Measurements from ENCODE around the gene FRMD1. TPM values are rescaled to one million over a fixed set of nuclear protein-coding genes. Genes with fewer than 3 reads are reported as not detected.

The FRMD1 gene
- total and polyA plus RNA-seq, 2 donors (not counting 3 experiments of a cell fraction or from before 2014, with no cell fraction given) = not detected

DNA sequence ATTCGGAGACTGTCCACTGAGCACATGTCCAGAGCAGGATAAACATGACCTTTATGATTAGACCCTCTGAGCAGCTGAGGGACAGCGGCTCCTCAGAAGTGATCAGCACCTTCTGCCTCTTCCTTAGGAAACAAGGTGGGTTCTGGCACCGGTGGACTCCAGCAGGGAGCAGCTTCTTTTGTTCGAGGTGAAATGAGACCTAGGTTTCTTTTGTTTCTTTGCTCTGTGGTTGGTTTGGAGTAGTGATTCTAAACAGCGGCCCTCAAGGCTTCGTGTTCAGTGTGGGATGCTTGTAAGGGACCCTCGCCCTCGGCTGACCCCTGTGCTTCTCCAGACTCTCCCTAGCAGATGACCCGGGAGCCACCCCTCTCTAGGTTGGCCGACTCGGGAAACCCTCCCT lies 14.6 kb upstream of the FRMD1 start:
- H3K27me3 ChIP-seq (ENCODE audit: control insufficient read depth in 2 of 2, insufficient read depth in 2 of 2, low read length in 2 of 2) = no peaks in the 10 kb centered on the region
- no peak overlapping the region for H2AFZ ChIP-seq (ENCODE audit: low read depth, low read length)
- ChIA-PET POLR2A (no interaction called here), CTCF (no interaction called here)
- no peaks in the 10 kb centered on the region for H4K20me1 ChIP-seq (replicated peaks; ENCODE audit: control insufficient read depth, extremely low read depth, insufficient read depth, low read length)
- no peak overlapping the region for H3K4me2 ChIP-seq (ENCODE audit: insufficient read depth, low read length)
- TF ChIP-seq EZH2 (IDR thresholded peaks at IDR 0.05; ENCODE audit: borderline replicate concordance, low read depth, low read length, severe bottlenecking) (no peak), JUN (IDR thresholded peaks at IDR 0.05; ENCODE audit: borderline replicate concordance, insufficient read depth, insufficient read length, low read depth) (no peak), POLR2AphosphoS5 (IDR thresholded peaks at IDR 0.05; ENCODE audit: insufficient read depth, low read depth, low read length) (no peak), GATA2 (IDR thresholded peaks at IDR 0.05; ENCODE audit: insufficient read depth, insufficient read length, low read depth, low read length) (no peak)
- TF ChIP-seq, protein P1, sequence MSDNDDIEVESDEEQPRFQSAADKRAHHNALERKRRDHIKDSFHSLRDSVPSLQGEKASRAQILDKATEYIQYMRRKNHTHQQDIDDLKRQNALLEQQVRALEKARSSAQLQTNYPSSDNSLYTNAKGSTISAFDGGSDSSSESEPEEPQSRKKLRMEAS (IDR thresholded peaks at IDR 0.05; ENCODE audit: insufficient read depth, insufficient read length) = no peak
- H3K27ac ChIP-seq (ENCODE audit: insufficient read depth, low read depth, low read length) = no peak overlapping the region
- FAIRE-seq = no peak
- H3K4me1 ChIP-seq (ENCODE audit: control insufficient read depth, extremely low read depth, insufficient read depth, low read length) = no peaks in the 10 kb centered on the region
- no peaks in the 10 kb centered on the region for H3K36me3 ChIP-seq (ENCODE audit: control insufficient read depth in 2 of 2, extremely low read depth in 1 of 2, insufficient read depth in 2 of 2, low read length in 2 of 2)
- no peak overlapping the region for H3K9ac ChIP-seq (replicated peaks; ENCODE audit: extremely low read depth, insufficient read depth, low read length)
- H3K79me2 ChIP-seq (ENCODE audit: control insufficient read depth, insufficient read depth, low read length) = no peaks in the 10 kb centered on the region
- intact Hi-C loops (cut with micrococcal nuclease) (no loop called here), dilution Hi-C loops (cut with MboI; ENCODE audit: extremely low pct_ligation_motif_present, low sequenced_read_pairs) (no loop called here)
- H3K9me3 ChIP-seq (replicated peaks; ENCODE audit: control insufficient read depth, insufficient read depth, low read length) = no peaks in the 10 kb centered on the region
- H3K4me3 ChIP-seq (replicated peaks in 1 of 3; ENCODE audit: insufficient read depth in 1 of 3, low read depth in 1 of 3, low read length in 3 of 3) = no peak overlapping the region
- no TSS peak for BruUV-seq (replicated peaks)
- no peak for DNase-seq (ENCODE audit: low read depth, low spot score)
- H3K9me1 ChIP-seq (replicated peaks; ENCODE audit: control insufficient read depth, extremely low read depth, insufficient read depth, low read length) = no peaks in the 10 kb centered on the region

DNA sequence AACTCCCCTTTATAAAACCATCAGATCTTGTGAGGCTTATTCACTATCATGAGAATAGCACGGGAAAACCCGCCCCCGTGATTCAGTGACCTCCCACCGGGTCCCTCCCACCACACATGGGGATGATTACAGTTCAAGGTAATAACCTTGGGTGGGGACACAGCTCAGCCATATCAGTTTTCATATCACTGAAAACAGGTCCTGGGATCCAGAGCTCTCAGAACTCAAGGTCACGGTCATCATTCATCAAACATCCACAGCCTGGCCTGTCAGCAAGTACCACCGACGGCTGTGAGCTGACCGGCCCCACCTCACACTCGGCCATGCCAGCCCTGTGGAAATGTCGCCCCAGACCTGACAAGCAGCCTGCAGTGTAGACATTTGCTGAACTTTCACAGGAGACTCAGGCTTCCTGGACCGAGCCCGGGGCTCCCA lies 14.1 kb upstream of the FRMD1 start:
- dilution Hi-C loops (cut with MboI; ENCODE audit: extremely low pct_ligation_motif_present, low sequenced_read_pairs) = no loop called here
- H3K4me2 ChIP-seq (ENCODE audit: insufficient read depth, low read length) = no peak overlapping the region
- H3K9me3 ChIP-seq (replicated peaks; ENCODE audit: control insufficient read depth, insufficient read depth, low read length) = no peaks in the 10 kb centered on the region
- no peaks in the 10 kb centered on the region for H3K36me3 ChIP-seq (ENCODE audit: control insufficient read depth in 2 of 2, extremely low read depth in 1 of 2, insufficient read depth in 2 of 2, low read length in 2 of 2)
- no peak for FAIRE-seq
- H2AFZ ChIP-seq (ENCODE audit: low read depth, low read length) = no peak overlapping the region
- no peaks in the 10 kb centered on the region for H3K27me3 ChIP-seq (ENCODE audit: control insufficient read depth in 2 of 2, insufficient read depth in 2 of 2, low read length in 2 of 2)
- H3K79me2 ChIP-seq (ENCODE audit: control insufficient read depth, insufficient read depth, low read length) = no peaks in the 10 kb centered on the region
- no peaks in the 10 kb centered on the region for H3K4me1 ChIP-seq (ENCODE audit: control insufficient read depth, extremely low read depth, insufficient read depth, low read length)
- intact Hi-C loops (cut with micrococcal nuclease) = no loop called here
- TF ChIP-seq POLR2AphosphoS5 (IDR thresholded peaks at IDR 0.05; ENCODE audit: insufficient read depth, low read depth, low read length) (no peak), GATA2 (IDR thresholded peaks at IDR 0.05; ENCODE audit: insufficient read depth, insufficient read length, low read depth, low read length) (no peak), JUN (IDR thresholded peaks at IDR 0.05; ENCODE audit: borderline replicate concordance, insufficient read depth, insufficient read length, low read depth) (no peak), FOS (IDR thresholded peaks at IDR 0.05; ENCODE audit: borderline replicate concordance, insufficient read depth, low read length) (no peak), MYC (IDR thresholded peaks at IDR 0.05; ENCODE audit: low read depth, low read length) (no peak), EZH2 (IDR thresholded peaks at IDR 0.05; ENCODE audit: borderline replicate concordance, low read depth, low read length, severe bottlenecking) (no peak), POLR2A (IDR thresholded peaks at IDR 0.05; ENCODE audit: low read depth, low read length) (no peak)
- TF ChIP-seq, protein P2, sequence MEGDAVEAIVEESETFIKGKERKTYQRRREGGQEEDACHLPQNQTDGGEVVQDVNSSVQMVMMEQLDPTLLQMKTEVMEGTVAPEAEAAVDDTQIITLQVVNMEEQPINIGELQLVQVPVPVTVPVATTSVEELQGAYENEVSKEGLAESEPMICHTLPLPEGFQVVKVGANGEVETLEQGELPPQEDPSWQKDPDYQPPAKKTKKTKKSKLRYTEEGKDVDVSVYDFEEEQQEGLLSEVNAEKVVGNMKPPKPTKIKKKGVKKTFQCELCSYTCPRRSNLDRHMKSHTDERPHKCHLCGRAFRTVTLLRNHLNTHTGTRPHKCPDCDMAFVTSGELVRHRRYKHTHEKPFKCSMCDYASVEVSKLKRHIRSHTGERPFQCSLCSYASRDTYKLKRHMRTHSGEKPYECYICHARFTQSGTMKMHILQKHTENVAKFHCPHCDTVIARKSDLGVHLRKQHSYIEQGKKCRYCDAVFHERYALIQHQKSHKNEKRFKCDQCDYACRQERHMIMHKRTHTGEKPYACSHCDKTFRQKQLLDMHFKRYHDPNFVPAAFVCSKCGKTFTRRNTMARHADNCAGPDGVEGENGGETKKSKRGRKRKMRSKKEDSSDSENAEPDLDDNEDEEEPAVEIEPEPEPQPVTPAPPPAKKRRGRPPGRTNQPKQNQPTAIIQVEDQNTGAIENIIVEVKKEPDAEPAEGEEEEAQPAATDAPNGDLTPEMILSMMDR (IDR thresholded peaks at IDR 0.05; ENCODE audit: extremely low read depth in 1 of 2, insufficient read depth in 1 of 2, low read depth in 1 of 2, low read length in 2 of 2) = no peak
- TF ChIP-seq, protein P1 (IDR thresholded peaks at IDR 0.05; ENCODE audit: insufficient read depth, insufficient read length) = no peak
- DNase-seq (ENCODE audit: low read depth, low spot score) = no peak
- H3K27ac ChIP-seq (ENCODE audit: insufficient read depth, low read depth, low read length) = no peak overlapping the region
- H3K9ac ChIP-seq (replicated peaks; ENCODE audit: extremely low read depth, insufficient read depth, low read length) = no peak overlapping the region
- ChIA-PET POLR2A (no interaction called here), CTCF (no interaction called here)
- BruUV-seq (replicated peaks) = no TSS peak
- H3K9me1 ChIP-seq (replicated peaks; ENCODE audit: control insufficient read depth, extremely low read depth, insufficient read depth, low read length) = no peaks in the 10 kb centered on the region
- H3K4me3 ChIP-seq (replicated peaks in 1 of 3; ENCODE audit: insufficient read depth in 1 of 3, low read depth in 1 of 3, low read length in 3 of 3) = no peak overlapping the region
- no peaks in the 10 kb centered on the region for H4K20me1 ChIP-seq (replicated peaks; ENCODE audit: control insufficient read depth, extremely low read depth, insufficient read depth, low read length)
